HFFc6 (cell line): ENCODE data around the gene RAPGEF5. TPM values are rescaled to one million over a fixed set of nuclear protein-coding genes. Genes with fewer than 3 reads are reported as not detected.
A peak's percentile ranks its signal among the peaks of the same experiment; 100 is the strongest.
"Not testable (repeated sequence)": the region's sequence is repeated elsewhere in the genome, so short reads cannot be mapped to it uniquely, and the experiment has no call there.

ENCODE experiments used
- DNase-seq: peaks from one replicate; pipeline ENCODE4 v3.0.0-alpha.2; 2018
- H3K27ac Mint-ChIP-seq: 2 replicates; pipeline ENCODE4 v1.8.0; 2020; ENCODE audit warnings: mild to moderate bottlenecking, mixed read lengths
- H3K27me3 Mint-ChIP-seq: 2 replicates; pipeline ENCODE4 v1.8.0; 2021; ENCODE audit warnings: mild to moderate bottlenecking, moderate library complexity, mixed read lengths; ENCODE audit not compliant: insufficient read depth
- H3K36me3 Mint-ChIP-seq: 2 replicates; pipeline ENCODE4 v1.8.0; 2021; ENCODE audit warnings: low read depth, mixed read lengths
- H3K4me1 Mint-ChIP-seq: 2 replicates; pipeline ENCODE4 v1.8.0; 2020; ENCODE audit warnings: low read depth, mixed read lengths
- H3K4me3 Mint-ChIP-seq: 2 replicates; pipeline ENCODE4 v1.8.0; 2020; ENCODE audit warnings: mild to moderate bottlenecking, moderate library complexity, mixed read lengths
- H3K9me3 Mint-ChIP-seq: 2 replicates; pipeline ENCODE4 v1.8.0; 2020; ENCODE audit warnings: mild to moderate bottlenecking, mixed read lengths
- CTCF ChIP-seq: fragments of 200-600 bp; sonication (generic); IDR thresholded peaks from 2 replicates; pipeline ENCODE4 v1.5.0; 2021; ENCODE audit warnings: antibody characterized with exemption, mild to moderate bottlenecking
- total RNA-seq, 6 experiments: library from RNA; stranded (reverse); fragmentation: NEBNext Ultra II Directional; extraction: Animal tissue kit (Norgen Biotek cat#: 25700); gene quantifications; 2 replicates in 1 of 6; 3 replicates in 5 of 6; pipeline ENCODE4 v1.2.3, GENCODE V29; 2021

RAPGEF5 gene
- total RNA-seq, 6 experiments from 2014 or later, result 0.33 to 2.4 (median 1.3) TPM

- Mint-ChIP-seq H3K4me1 (peaks cover 32% of the 10 kb centered on the region), H3K9me3 (no peaks in the 10 kb centered on the region), H3K27ac (no peak overlapping the region), H3K36me3 (no peaks in the 10 kb centered on the region), H3K4me3 (no peak overlapping the region), H3K27me3 (peaks cover 10% of the 10 kb centered on the region)
- DNase-seq, result no peak
- TF ChIP-seq CTCF, result no peak
These were observed 248.7 kb downstream of the RAPGEF5 start for GRCh38 chr7:22108151-22108845.

GRCh38 chr7:22105550-22105949, 251.4 kb downstream of the RAPGEF5 start:
- no peak for DNase-seq
- Mint-ChIP-seq H3K9me3 (no peaks in the 10 kb centered on the region), H3K4me1 (peaks cover 27% of the 10 kb centered on the region), H3K27me3 (peaks cover 17% of the 10 kb centered on the region), H3K27ac (no peak overlapping the region), H3K36me3 (no peaks in the 10 kb centered on the region), H3K4me3 (no peak overlapping the region)
- TF ChIP-seq CTCF, result no peak

GRCh38 chr7:22094413-22095342, 262.3 kb downstream of the RAPGEF5 start:
- H3K27me3 Mint-ChIP-seq, result peaks cover 20% of the 10 kb centered on the region
- no peak overlapping the region for H3K27ac Mint-ChIP-seq
- peak; percentile 57 for TF ChIP-seq CTCF
- H3K9me3 Mint-ChIP-seq, result peaks cover 3% of the 10 kb centered on the region; the same call in 1 of the 2 replicates
- H3K4me3 Mint-ChIP-seq, result no peak overlapping the region
- peak; percentile 52 for DNase-seq
- H3K4me1 Mint-ChIP-seq, result peaks cover 31% of the 10 kb centered on the region
- H3K36me3 Mint-ChIP-seq, result no peaks in the 10 kb centered on the region

GRCh38 chr7:22093936-22094335, 263.0 kb downstream of the RAPGEF5 start:
- H3K36me3 Mint-ChIP-seq, result no peaks in the 10 kb centered on the region

GRCh38 chr7:22093001-22093400, 264.0 kb downstream of the RAPGEF5 start:
- Mint-ChIP-seq H3K36me3 (no peaks in the 10 kb centered on the region), H3K27me3 (peaks cover 16% of the 10 kb centered on the region), H3K4me3 (no peak overlapping the region), H3K4me1 (peaks cover 41% of the 10 kb centered on the region), H3K9me3 (peaks cover 3% of the 10 kb centered on the region; the same call in 1 of the 2 replicates), H3K27ac (no peak overlapping the region)
- no peak for TF ChIP-seq CTCF
- no peak for DNase-seq

More at GRCh38 chr7:22093936-22094335, 263.0 kb downstream of the RAPGEF5 start:
- Mint-ChIP-seq H3K4me1 (peaks cover 33% of the 10 kb centered on the region), H3K27me3 (peaks cover 20% of the 10 kb centered on the region), H3K27ac (no peak overlapping the region), H3K9me3 (peaks cover 3% of the 10 kb centered on the region; the same call in 1 of the 2 replicates), H3K4me3 (no peak overlapping the region)
- DNase-seq, result no peak
- no peak for TF ChIP-seq CTCF

GRCh38 chr7:22090958-22091525, 265.9 kb downstream of the RAPGEF5 start:
- Mint-ChIP-seq H3K4me1 (peaks cover 41% of the 10 kb centered on the region), H3K27me3 (peaks cover 16% of the 10 kb centered on the region)
- H3K36me3 Mint-ChIP-seq, H3K27ac Mint-ChIP-seq, H3K9me3 Mint-ChIP-seq, H3K4me3 Mint-ChIP-seq, DNase-seq: not testable (repeated sequence)
